ENCODE data around the gene CRACR2A.

GRCh38 chr12:3631272-3631637, 121.7 kb downstream of the CRACR2A start:
- TF ChIP-seq CTCF (IDR thresholded peaks at IDR 0.05) (no peak), POLR2A (IDR thresholded peaks at IDR 0.05; ENCODE audit: low read depth) (no peak)
